NB4 (cell line): Measurements from ENCODE around the gene TNPO2.

Experiments
- CTCF ChIP-seq: IDR thresholded peaks from one replicate; pipeline ENCODE4 v1.5.1; 2012; ENCODE audit warnings: low read depth, low read length
- POLR2A ChIP-seq: IDR thresholded peaks from 2 replicates; pipeline ENCODE4 v1.6.1; 2011; ENCODE audit warnings: mild to moderate bottlenecking; ENCODE audit not compliant: insufficient read length; ENCODE audit errors: extremely low read depth

GRCh38 chr19:12705169-12705568 is 18.6 kb downstream of the TNPO2 start:
- TF ChIP-seq CTCF (no peak), POLR2A (no peak)
